Measurements from ENCODE around the gene BTNL9. TPM values are rescaled to one million over a fixed set of nuclear protein-coding genes. Genes with fewer than 3 reads are reported as not detected.
"Not testable (repeated sequence)": the region's sequence is repeated elsewhere in the genome, so short reads cannot be mapped to it uniquely, and the experiment has no call there.

Gene BTNL9
- polyA plus RNA-seq, 1 donor (not counting 4 experiments of a cell fraction or from before 2014, with no cell fraction given): 0.07 TPM

- H3K9me3 ChIP-seq (ENCODE audit: control insufficient read depth, low read depth, low read length); H3K9me1 ChIP-seq (ENCODE audit: control insufficient read depth, extremely low read depth, insufficient read depth, low read length); H3K4me1 ChIP-seq (ENCODE audit: control insufficient read depth, extremely low read depth, insufficient read depth, low read length); H3K36me3 ChIP-seq (ENCODE audit: control insufficient read depth in 2 of 2, extremely low read depth in 1 of 2, insufficient read depth in 2 of 2, low read length in 2 of 2); dilution Hi-C loops (cut with MboI; ENCODE audit: extremely low pct_ligation_motif_present, low sequenced_read_pairs); FAIRE-seq; H3K79me2 ChIP-seq (ENCODE audit: control insufficient read depth, insufficient read depth, low read length); H2AFZ ChIP-seq (ENCODE audit: control insufficient read depth, low read length); H4K20me1 ChIP-seq (ENCODE audit: control insufficient read depth, extremely low read depth, insufficient read depth, low read length); H3K27ac ChIP-seq (ENCODE audit: control insufficient read depth, insufficient read depth, low read length); DNase-seq (ENCODE audit: low read depth, low spot score); H3K9ac ChIP-seq (ENCODE audit: control insufficient read depth, extremely low read depth, insufficient read depth, low read length); H3K27me3 ChIP-seq (ENCODE audit: control insufficient read depth, extremely low read depth, insufficient read depth, low read length); H3K4me2 ChIP-seq (ENCODE audit: control insufficient read depth, extremely low read depth, insufficient read depth, low read depth, low read length): not testable (repeated sequence)
- peak overlapping the region in 1 of 3 experiments; percentile 14 for H3K4me3 ChIP-seq (ENCODE audit: control insufficient read depth in 2 of 3, extremely low read depth in 1 of 3, insufficient read depth in 2 of 3, low read depth in 1 of 3, low read length in 3 of 3)
Observed at GRCh38 chr5:181097759-181098491, 57.9 kb downstream of the BTNL9 start.

- no peak overlapping the region for H2AFZ ChIP-seq (ENCODE audit: control insufficient read depth, low read length)
Observed at GRCh38 chr5:181098762-181099601, 58.9 kb downstream of the BTNL9 start.

More at GRCh38 chr5:181098762-181099601, 58.9 kb downstream of the BTNL9 start:
- H3K9me1 ChIP-seq (ENCODE audit: control insufficient read depth, extremely low read depth, insufficient read depth, low read length): no peaks in the 10 kb centered on the region
- DNase-seq (ENCODE audit: low read depth, low spot score) (no peak), FAIRE-seq (no peak)
- no peaks in the 10 kb centered on the region for H3K79me2 ChIP-seq (ENCODE audit: control insufficient read depth, insufficient read depth, low read length)
- peaks cover 10% of the 10 kb centered on the region for H3K27me3 ChIP-seq (ENCODE audit: control insufficient read depth, extremely low read depth, insufficient read depth, low read length)
- TF ChIP-seq CTCF (optimal IDR thresholded peaks at IDR 0.05 in 1 of 3, IDR thresholded peaks at IDR 0.05 in 1 of 3, conservative IDR thresholded peaks at IDR 0.05 in 1 of 3; ENCODE audit: extremely low read depth in 1 of 3, insufficient read depth in 2 of 3, low read length in 3 of 3) (no peak), EZH2 (IDR thresholded peaks at IDR 0.05; ENCODE audit: low read length) (no peak)
- no peak overlapping the region for H3K4me2 ChIP-seq (ENCODE audit: control insufficient read depth, extremely low read depth, insufficient read depth, low read depth, low read length)
- H3K27ac ChIP-seq (ENCODE audit: control insufficient read depth, insufficient read depth, low read length): no peak overlapping the region
- no peak overlapping the region for H3K4me3 ChIP-seq (ENCODE audit: control insufficient read depth in 2 of 3, extremely low read depth in 1 of 3, insufficient read depth in 2 of 3, low read depth in 1 of 3, low read length in 3 of 3)
- no peaks in the 10 kb centered on the region for H3K4me1 ChIP-seq (ENCODE audit: control insufficient read depth, extremely low read depth, insufficient read depth, low read length)
- H3K9me3 ChIP-seq (ENCODE audit: control insufficient read depth, low read depth, low read length): no peaks in the 10 kb centered on the region
- no peaks in the 10 kb centered on the region for H3K36me3 ChIP-seq (ENCODE audit: control insufficient read depth in 2 of 2, extremely low read depth in 1 of 2, insufficient read depth in 2 of 2, low read length in 2 of 2)
- dilution Hi-C loops (cut with MboI; ENCODE audit: extremely low pct_ligation_motif_present, low sequenced_read_pairs): no loop called here
- no peak overlapping the region for H3K9ac ChIP-seq (ENCODE audit: control insufficient read depth, extremely low read depth, insufficient read depth, low read length)
- no peaks in the 10 kb centered on the region for H4K20me1 ChIP-seq (ENCODE audit: control insufficient read depth, extremely low read depth, insufficient read depth, low read length)
